Uterus (tissue), 4 donors: Measurements from ENCODE around the gene PRODH2. TPM values are rescaled to one million over a fixed set of nuclear protein-coding genes. Genes with fewer than 3 reads are reported as not detected.

Source experiments
- DNase-seq, 2 donors: peaks; one replicate each; pipeline ENCODE4 v3.0.0-alpha.2; 2019 to 2020
- H3K27ac ChIP-seq, 2 donors: fragments of 200-600 bp; sonication (generic); 1 replicate in 1 of 2; 2 replicates in 1 of 2; pipeline ENCODE4 v1.5.1; 2016 to 2018
- H3K27me3 ChIP-seq, 2 donors: fragments of 200-600 bp; sonication (generic); one replicate each; pipeline ENCODE4 v1.5.1; 2018 to 2019; ENCODE audit warnings: control low read depth in 1 of 2
- H3K36me3 ChIP-seq, 2 donors: fragments of 200-600 bp; sonication (generic); one replicate each; pipeline ENCODE4 v1.5.1; 2019; ENCODE audit warnings: control low read depth in 1 of 2
- H3K4me1 ChIP-seq, 2 donors: fragments of 200-600 bp; sonication (generic); one replicate each; pipeline ENCODE4 v1.5.1; 2018 to 2019; ENCODE audit warnings: control low read depth in 1 of 2
- H3K4me3 ChIP-seq, 2 donors: fragments of 200-600 bp; sonication (generic); 1 replicate in 1 of 2; 2 replicates in 1 of 2; pipeline ENCODE4 v1.5.1; 2018 to 2019; ENCODE audit warnings: mild to moderate bottlenecking in 1 of 2
- H3K9me3 ChIP-seq, 2 donors: fragments of 200-600 bp; sonication (generic); one replicate each; pipeline ENCODE4 v1.5.1; 2019; ENCODE audit warnings: control low read depth in 1 of 2
- POLR2A ChIP-seq, 2 donors: fragments of 450-650 bp; IDR thresholded peaks; one replicate each; pipeline ENCODE4 v1.6.1; 2016; ENCODE audit warnings: antibody characterized with exemption in 2 of 2, mild to moderate bottlenecking in 1 of 2, moderate library complexity in 1 of 2
- intact Hi-C: fragments of 100-400 bp; cut with DNase I; formaldehyde crosslinking; loops from one replicate; pipeline ENCODE4 v1.15.1; 2023; ENCODE audit warnings: low total_unique reads
- total RNA-seq, 4 donors: library from RNA; depleted of rRNA in 3 of 4; stranded (reverse); fragments of >200 nt in 3 of 4; gene quantifications; one replicate each; pipeline versions ENCODE4 v1.1.0 to v1.2.4, GENCODE V29; 2014 to 2023
- TF ChIP-seq, protein P1 (sequence below), 4 experiments: fragments of 200-600 bp in 2 of 4; fragments of 450-650 bp in 2 of 4; sonication (generic) in 2 of 4; IDR thresholded peaks; one replicate each; pipeline ENCODE4 v1.5.1; 2016 to 2019; ENCODE audit warnings: antibody characterized with exemption in 4 of 4, mild to moderate bottlenecking in 2 of 4, moderate library complexity in 1 of 4
- donor health status: DM: yes; HTN: yes; CAD: no.

Gene PRODH2
- total RNA-seq, 4 donors from 2014 or later, result not detected

DNA sequence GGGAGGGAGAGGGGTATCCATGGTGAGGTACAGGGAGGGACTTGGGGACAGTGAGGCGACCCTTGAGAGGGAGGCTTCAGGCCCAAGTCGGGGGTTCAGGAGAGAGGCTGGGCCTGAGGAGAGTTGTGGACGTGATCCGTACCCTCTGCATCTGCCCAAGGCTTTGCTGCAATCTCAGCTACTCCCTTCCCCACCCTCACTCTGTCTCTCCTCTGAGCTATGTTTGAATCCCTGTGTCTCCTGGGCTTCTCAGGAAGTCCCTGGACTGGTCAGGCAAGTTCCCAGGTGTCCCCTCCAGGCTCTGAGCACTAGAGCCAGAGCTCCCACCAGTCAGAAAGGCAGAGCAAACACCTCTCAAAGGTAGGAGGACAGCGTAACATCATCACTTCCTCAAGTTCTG lies 62.5 kb downstream of the PRODH2 start:
- H3K9me3 ChIP-seq, result no peaks in the 10 kb centered on the region
- intact Hi-C loops, result no loop called here
- H3K36me3 ChIP-seq, result no peaks in the 10 kb centered on the region
- no peak for DNase-seq
- H3K27ac ChIP-seq, result no peak overlapping the region
- peaks cover 6 to 31% of the 10 kb centered on the region in 2 donors for H3K4me1 ChIP-seq
- H3K27me3 ChIP-seq, result no peaks in the 10 kb centered on the region
- TF ChIP-seq, protein P1, sequence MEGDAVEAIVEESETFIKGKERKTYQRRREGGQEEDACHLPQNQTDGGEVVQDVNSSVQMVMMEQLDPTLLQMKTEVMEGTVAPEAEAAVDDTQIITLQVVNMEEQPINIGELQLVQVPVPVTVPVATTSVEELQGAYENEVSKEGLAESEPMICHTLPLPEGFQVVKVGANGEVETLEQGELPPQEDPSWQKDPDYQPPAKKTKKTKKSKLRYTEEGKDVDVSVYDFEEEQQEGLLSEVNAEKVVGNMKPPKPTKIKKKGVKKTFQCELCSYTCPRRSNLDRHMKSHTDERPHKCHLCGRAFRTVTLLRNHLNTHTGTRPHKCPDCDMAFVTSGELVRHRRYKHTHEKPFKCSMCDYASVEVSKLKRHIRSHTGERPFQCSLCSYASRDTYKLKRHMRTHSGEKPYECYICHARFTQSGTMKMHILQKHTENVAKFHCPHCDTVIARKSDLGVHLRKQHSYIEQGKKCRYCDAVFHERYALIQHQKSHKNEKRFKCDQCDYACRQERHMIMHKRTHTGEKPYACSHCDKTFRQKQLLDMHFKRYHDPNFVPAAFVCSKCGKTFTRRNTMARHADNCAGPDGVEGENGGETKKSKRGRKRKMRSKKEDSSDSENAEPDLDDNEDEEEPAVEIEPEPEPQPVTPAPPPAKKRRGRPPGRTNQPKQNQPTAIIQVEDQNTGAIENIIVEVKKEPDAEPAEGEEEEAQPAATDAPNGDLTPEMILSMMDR (IDR thresholded peaks at IDR 0.05), result no peak
- TF ChIP-seq POLR2A (IDR thresholded peaks at IDR 0.05), result no peak
- H3K4me3 ChIP-seq, result no peak overlapping the region

Other genes with a start within 250 kb of the PRODH2 start
- under 1 TPM in 1 of 4 donors, not detected in 3; 0.14 TPM for gene ATP4A, start 249.2 kb downstream of the PRODH2 start, total RNA-seq
- gene PMIS2, start 226.7 kb downstream of the PRODH2 start, total RNA-seq, result not detected
- 10 to 100 TPM in 3 of 4 donors, 1 to 10 TPM in 1; 6.1 to 37.9 (median 17.7) TPM for gene HAUS5, start 200.1 kb downstream of the PRODH2 start, total RNA-seq
- gene RBM42, start 183.8 kb downstream of the PRODH2 start, total RNA-seq, result 10 to 100 TPM; 23.8 to 60.0 (median 31.5) TPM
- 1 to 10 TPM in 1 of 4 donors, under 1 TPM in 1, not detected in 2; 0.48 to 1.6 TPM for gene ETV2, start 171.1 kb downstream of the PRODH2 start, total RNA-seq
- 100 to 1,000 TPM in 3 of 4 donors, 10 to 100 TPM in 1; 47.4 to 344 (median 208) TPM for gene COX6B1, start 164.5 kb downstream of the PRODH2 start, total RNA-seq
- gene UPK1A, start 146.3 kb downstream of the PRODH2 start, total RNA-seq, result under 1 TPM in 1 of 4 donors, not detected in 3; 0.91 TPM
- not detected for gene ZBTB32, start 108.3 kb downstream of the PRODH2 start, total RNA-seq
- gene KMT2B, start 94.8 kb downstream of the PRODH2 start, total RNA-seq, result 10 to 100 TPM in 3 of 4 donors, 1 to 10 TPM in 1; 5.0 to 60.8 (median 16.8) TPM
- gene IGFLR1, start 70.4 kb downstream of the PRODH2 start, total RNA-seq, result 1 to 10 TPM in 3 of 4 donors, under 1 TPM in 1; 0.77 to 5.3 (median 2.2) TPM
- 100 to 1,000 TPM in 1 of 4 donors, 10 to 100 TPM in 2, 1 to 10 TPM in 1; 6.5 to 116 (median 19.5) TPM for gene U2AF1L4, start 67.4 kb downstream of the PRODH2 start, total RNA-seq
- gene PSENEN, start 67.2 kb downstream of the PRODH2 start, total RNA-seq, result 10 to 100 TPM in 3 of 4 donors, 1 to 10 TPM in 1; 5.3 to 37.3 (median 18.8) TPM
- gene LIN37, start 64.3 kb downstream of the PRODH2 start, total RNA-seq, result 10 to 100 TPM in 3 of 4 donors, 1 to 10 TPM in 1; 6.8 to 31.6 (median 16.9) TPM
- 100 to 1,000 TPM in 3 of 4 donors, 10 to 100 TPM in 1; 24.5 to 217 (median 134) TPM for gene HSPB6, start 55.8 kb downstream of the PRODH2 start, total RNA-seq
- gene PROSER3, start 54.7 kb downstream of the PRODH2 start, total RNA-seq, result 10 to 100 TPM in 1 of 4 donors, 1 to 10 TPM in 3; 1.0 to 52.6 (median 4.1) TPM
- gene ARHGAP33, start 37.3 kb downstream of the PRODH2 start, total RNA-seq, result 10 to 100 TPM in 2 of 4 donors, 1 to 10 TPM in 1, under 1 TPM in 1; 0.26 to 43.4 (median 8.9) TPM
- under 1 TPM in 1 of 4 donors, not detected in 3; 0.14 TPM for gene NPHS1, start 39.7 kb upstream of the PRODH2 start, total RNA-seq
- gene KIRREL2, start 44.1 kb upstream of the PRODH2 start, total RNA-seq, result 1 to 10 TPM in 1 of 4 donors, under 1 TPM in 1, not detected in 2; 0.55 to 2.8 TPM
- gene APLP1, start 55.7 kb upstream of the PRODH2 start, total RNA-seq, result 10 to 100 TPM in 1 of 4 donors, 1 to 10 TPM in 1, not detected in 2; 6.1 to 16.2 TPM
- gene NFKBID, start 87.7 kb upstream of the PRODH2 start, total RNA-seq, result 10 to 100 TPM in 2 of 4 donors, 1 to 10 TPM in 2; 4.4 to 18.2 (median 9.5) TPM
- 10 to 100 TPM in 1 of 4 donors, 1 to 10 TPM in 2, not detected in 1; 1.6 to 47.1 (median 4.5) TPM for gene HCST, start 89.7 kb upstream of the PRODH2 start, total RNA-seq
- 10 to 100 TPM in 3 of 4 donors, 1 to 10 TPM in 1; 1.3 to 25.0 (median 14.9) TPM for gene TYROBP, start 95.5 kb upstream of the PRODH2 start, total RNA-seq
- 10 to 100 TPM in 2 of 4 donors, 1 to 10 TPM in 2; 3.1 to 22.4 (median 9.6) TPM for gene LRFN3, start 123.5 kb upstream of the PRODH2 start, total RNA-seq
- gene SDHAF1, start 182.3 kb upstream of the PRODH2 start, total RNA-seq, result 10 to 100 TPM; 23.8 to 80.0 (median 43.1) TPM
- gene SYNE4, start 196.0 kb upstream of the PRODH2 start, total RNA-seq, result 1 to 10 TPM in 1 of 4 donors, under 1 TPM in 1, not detected in 2; 0.24 to 1.7 TPM
- gene ALKBH6, start 201.4 kb upstream of the PRODH2 start, total RNA-seq, result 10 to 100 TPM; 10.0 to 18.5 (median 17.0) TPM
- gene CLIP3, start 220.0 kb upstream of the PRODH2 start, total RNA-seq, result 10 to 100 TPM in 3 of 4 donors, 1 to 10 TPM in 1; 4.4 to 82.5 (median 34.8) TPM
- gene THAP8, start 241.4 kb upstream of the PRODH2 start, total RNA-seq, result 1 to 10 TPM in 3 of 4 donors, not detected in 1; 4.6 to 6.5 (median 6.2) TPM
- gene WDR62, start 242.1 kb upstream of the PRODH2 start, total RNA-seq, result 1 to 10 TPM in 2 of 4 donors, not detected in 2; 2.4 to 5.8 TPM